NCI-H2081 treated with DMSO at 0.1 percent for 48 hours (cell line): ENCODE results near the gene CEACAM16.
"Not testable (repeated sequence)": the region's sequence is repeated elsewhere in the genome, so short reads cannot be mapped to it uniquely, and the experiment has no call there.

Experiments used
- DNase-seq: peaks from one replicate; lab custom pipeline; 2025; lab: John Stamatoyannopoulos, UW

CEACAM16 gene

GRCh38 chr19:44703336-44704078 lies 4.6 kb downstream of the CEACAM16 start:
- DNase-seq, result no peak

DNA sequence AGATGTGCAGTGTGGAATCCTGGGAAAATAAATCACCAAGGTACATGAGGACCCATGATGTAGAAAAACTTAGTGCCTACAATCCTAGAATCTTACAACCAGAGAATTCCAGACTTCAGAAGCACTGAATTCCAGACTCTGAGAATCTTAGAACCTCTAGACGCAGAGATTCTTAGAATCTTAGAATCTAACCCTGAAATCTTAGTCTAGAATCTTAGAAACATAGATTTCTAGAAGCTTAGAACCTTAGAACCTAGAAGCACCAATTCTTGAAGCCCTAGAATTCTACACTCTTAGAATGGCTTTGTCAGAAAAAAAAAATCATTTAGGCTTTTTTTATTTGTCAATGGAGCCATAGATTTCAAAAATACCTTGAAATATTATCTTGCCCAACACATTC lies 6.0 kb downstream of the CEACAM16 start:
- no peak for DNase-seq

DNA sequence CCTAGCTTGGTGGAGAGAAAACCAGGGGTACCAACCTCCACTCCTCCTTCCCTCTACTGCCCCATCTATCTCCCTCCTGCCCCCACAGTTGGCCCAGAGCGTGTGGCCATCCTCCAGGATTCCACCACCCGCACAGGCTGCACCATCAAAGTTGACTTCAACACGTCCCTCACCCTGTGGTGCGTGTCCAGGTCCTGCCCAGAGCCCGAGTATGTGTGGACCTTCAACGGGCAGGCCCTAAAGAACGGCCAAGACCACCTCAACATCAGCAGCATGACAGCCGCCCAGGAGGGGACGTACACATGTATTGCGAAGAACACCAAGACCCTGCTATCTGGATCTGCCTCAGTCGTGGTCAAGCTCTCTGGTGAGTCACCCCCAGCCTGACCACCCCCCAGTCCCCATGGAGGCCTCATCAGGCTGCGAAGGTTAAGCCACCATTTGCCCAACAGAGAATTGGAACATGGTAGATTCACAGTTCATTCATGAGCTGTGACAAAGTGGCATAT lies 6.6 kb downstream of the CEACAM16 start:
- no peak for DNase-seq

DNA sequence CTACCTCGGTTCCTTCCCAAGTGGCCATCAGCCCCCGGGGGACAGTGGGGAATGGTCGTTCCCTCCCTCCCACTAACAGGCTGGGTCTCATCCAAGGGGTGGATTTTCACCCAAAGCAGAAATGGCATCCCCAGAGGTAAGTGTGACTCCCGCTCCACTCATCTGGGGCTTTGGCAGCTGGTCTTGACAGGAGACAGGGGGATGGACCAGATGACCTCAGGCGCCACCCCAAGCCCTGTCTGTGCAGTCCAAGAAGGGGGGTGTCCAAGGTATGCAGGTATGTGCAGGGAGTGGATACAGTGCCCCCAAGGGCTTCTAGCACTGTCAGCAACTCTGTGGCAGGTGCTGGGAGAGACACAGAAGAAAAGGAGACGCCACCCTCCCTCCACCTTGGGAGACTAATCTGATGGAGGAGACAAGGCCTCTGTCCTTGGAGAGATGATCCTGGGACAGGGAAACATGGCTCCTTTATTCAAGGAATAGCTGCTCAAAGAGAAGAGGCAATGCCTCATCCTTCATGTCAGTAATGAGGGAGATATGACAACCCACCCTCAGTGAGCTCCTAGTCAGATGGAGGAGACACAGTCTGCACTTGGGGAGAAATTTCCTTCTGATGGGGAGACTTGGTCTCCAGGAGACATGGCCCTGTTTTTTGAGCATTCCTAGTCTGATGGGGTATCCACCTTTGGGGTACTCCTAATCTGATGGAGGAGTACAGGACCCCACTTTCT lies 7.7 kb downstream of the CEACAM16 start:
- no peak for DNase-seq

- no peak for DNase-seq
Observed at GRCh38 chr19:44707794-44708193, 8.8 kb downstream of the CEACAM16 start.

- no peak for DNase-seq
Observed at GRCh38 chr19:44708940-44709339, 10.0 kb downstream of the CEACAM16 start.

- not testable (repeated sequence) for DNase-seq
Observed at GRCh38 chr19:44709434-44710266, 10.7 kb downstream of the CEACAM16 start.

DNA sequence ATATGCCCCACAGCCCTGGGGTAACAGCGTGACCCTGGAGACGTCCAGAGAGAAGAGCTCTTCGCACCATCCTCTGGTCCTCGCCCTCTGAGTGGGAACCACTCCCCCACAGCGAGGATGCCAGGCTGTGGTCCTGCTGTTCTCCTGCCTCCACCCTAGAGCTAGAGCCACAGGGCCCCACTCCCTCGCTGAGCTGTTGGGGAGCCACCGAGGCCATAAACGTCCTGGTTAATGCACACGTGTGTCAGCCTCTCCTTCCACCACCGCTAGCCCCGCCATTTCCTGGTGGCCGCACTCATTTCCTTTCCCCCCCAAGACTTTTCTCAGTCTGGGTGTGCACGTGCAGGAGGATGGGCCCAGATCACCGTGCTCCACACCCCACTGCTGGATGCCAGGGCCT lies 11.5 kb downstream of the CEACAM16 start:
- DNase-seq, result no peak

DNA sequence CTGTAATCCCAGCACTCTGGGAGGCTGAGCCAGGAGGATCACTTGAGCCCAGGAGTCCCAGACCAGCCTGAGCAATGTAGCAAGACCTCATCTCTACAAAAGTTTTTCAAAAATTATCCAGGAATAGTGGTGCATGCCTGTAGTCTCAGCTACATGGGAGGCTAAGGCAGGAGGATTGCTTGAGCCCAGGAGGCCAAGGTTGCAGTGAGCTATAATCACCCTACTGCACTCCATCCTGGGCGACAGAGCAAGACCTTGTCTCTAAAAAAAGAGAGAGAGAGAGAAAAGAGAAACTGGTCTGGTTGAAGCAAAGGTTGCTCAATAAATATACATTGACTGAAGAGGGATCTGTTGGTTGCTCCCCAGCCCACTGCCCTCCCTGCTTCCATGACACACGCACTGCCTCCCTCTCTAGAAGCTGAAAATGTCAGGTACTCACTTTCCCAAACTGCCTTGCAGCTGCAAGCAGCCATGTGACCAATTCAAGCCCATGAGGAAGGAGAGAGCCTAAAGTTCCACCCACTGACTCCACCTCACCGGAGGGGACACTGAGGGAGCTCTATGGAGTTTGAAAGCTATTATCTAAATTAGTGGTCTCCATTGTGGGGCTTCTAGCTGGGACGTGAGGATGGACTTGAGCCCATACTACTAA lies 14.0 kb downstream of the CEACAM16 start:
- no peak for DNase-seq

GRCh38 chr19:44714597-44715169 lies 15.7 kb downstream of the CEACAM16 start:
- no peak for DNase-seq

DNA sequence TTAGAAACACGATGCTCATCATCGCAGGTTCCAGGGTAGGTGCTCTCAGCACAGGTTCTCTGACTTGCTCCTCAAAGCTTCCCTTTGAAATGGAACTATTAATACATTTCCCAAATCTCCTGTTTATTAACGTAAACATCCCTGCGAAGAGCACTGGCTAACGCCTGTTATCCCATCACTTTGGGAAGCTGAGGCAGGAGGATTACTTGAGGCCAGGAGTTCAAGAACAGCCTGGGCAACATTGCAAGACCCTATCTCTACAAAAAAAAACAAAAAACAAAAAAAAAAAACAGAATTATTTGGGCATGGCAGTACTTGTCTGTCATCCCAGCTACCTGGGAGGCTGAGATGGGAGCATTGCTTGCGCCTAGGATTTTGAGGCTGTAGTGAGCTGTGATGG lies 18.7 kb downstream of the CEACAM16 start:
- DNase-seq, result no peak

- no peak for DNase-seq
Observed at GRCh38 chr19:44718441-44719261, 19.7 kb downstream of the CEACAM16 start.

GRCh38 chr19:44719262-44719701 lies 20.3 kb downstream of the CEACAM16 start:
- DNase-seq, result no peak

DNA sequence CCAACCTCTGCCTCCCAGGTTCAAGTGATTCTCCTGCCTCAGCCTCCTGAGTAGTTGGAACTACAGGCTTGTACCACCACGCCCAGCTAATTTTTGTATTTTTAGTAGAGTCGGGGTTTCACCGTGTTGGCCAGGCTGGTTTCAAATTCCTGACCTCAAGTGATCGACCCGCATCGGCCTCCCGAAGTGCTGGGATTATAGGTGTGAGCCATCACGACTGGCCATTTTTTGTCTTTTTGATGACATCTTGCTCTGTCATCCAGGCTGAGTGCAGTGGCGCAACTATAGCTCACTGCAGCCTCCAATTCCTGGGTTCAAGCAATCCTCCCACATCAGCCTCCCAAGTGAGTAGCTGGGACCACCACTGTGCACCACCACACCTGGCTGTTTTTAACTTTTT lies 21.4 kb downstream of the CEACAM16 start:
- DNase-seq, result not testable (repeated sequence)

DNA sequence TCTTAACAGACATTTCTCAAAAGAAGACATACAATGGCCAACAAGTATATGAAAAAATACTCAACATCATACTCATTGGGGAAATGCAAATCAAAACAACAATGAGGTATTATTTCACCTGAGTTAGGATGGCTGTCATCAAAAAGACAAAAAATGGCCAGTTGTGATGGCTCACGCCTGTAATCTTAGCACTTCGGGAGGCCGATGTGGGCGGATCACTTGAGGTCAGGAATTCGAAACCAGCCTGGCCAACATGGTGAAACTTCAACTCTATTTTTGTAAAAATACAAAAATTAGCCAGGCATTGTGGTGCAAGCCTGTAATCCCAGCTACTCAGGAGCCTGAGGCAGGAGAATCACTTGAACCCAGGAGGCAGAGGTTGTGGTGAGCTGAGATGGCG lies 22.0 kb downstream of the CEACAM16 start:
- DNase-seq, result no peak

GRCh38 chr19:44721369-44721768 lies 22.4 kb downstream of the CEACAM16 start:
- DNase-seq, result not testable (repeated sequence)

DNA sequence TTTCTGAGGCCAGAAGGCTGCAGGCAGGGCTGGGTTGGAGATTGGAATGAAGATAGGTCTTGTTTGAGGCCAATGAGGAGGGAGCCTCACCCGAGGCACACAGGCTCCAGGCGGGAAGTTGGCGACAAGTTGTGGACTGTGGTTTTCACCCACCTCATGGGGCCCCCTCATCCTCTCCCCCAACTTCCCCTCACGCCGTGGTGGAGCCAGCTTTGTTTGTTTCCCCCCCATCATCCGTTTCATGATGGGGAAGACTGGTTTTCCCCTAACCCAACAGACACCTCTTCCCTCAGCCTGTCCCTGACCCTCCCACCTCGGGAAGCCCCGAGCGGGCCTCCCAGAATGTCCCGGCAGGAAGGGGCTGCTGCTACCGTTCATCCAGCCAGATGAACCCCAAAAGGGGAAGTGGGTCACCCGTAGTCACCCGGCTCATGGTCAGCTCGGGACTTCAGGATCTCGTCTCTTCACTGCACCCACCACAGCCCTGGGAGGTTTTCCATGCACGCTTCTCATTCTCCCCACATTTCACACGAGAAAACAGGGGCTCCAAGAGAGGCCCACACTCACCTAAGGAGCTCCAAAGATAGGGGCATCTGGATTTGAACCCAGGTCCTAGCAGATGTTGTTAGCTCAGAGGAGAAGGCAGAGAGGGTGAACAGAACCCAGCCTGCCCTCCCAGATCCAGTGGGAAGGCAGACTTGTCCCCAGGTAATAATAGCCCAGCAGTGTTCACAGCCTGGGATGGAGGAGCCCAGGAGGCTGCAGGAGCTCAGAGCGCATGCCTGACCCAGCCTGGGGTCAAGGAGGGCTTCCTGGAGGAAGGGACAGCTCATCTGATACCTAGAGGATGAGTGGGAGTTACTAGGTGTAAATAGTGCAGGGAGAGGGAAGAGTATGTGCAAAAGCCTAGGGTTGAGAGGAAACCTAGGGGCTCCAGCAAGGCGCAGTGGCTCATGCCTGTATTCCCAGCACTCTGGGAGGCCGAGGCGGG lies 23.5 kb downstream of the CEACAM16 start:
- DNase-seq, result no peak

- no peak for DNase-seq
Observed at GRCh38 chr19:44723299-44723951, 24.5 kb downstream of the CEACAM16 start.

DNA sequence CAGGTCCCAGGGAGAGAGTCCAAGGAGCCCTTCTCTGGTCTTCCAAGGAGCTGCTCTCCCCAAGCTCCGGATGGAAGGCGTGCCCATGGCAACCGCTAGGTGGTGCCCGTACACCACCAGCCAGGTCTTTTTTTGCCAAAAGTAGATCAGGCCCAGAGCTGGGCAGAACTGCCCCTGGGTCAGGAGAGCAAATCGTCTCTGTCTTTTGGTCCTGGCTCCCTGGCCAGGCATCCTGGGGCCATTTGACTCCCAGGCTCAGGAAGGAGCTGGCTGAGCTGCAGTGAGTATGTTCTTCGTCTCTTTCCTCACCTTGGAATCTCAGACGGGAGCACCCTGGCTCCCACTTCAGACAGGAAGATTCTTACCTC lies 25.0 kb downstream of the CEACAM16 start:
- no peak for DNase-seq
